Stomach (tissue), 9 donors: ENCODE results near the gene MEPE. TPM values are rescaled to one million over a fixed set of nuclear protein-coding genes. Genes with fewer than 3 reads are reported as not detected.

Source experiments
- DNase-seq, 2 donors: peaks; one replicate each; pipeline versions ENCODE4 v3.0.0 to v3.0.0-alpha.2; 2013 to 2019
- H3K27ac ChIP-seq, 5 donors: fragments of 200-600 bp in 4 of 5; sonication (generic) in 4 of 5; one replicate each; pipeline ENCODE4 v1.5.1; 2013 to 2019; ENCODE audit warnings: mild to moderate bottlenecking in 1 of 5, moderate library complexity in 1 of 5
- H3K27me3 ChIP-seq, 3 donors: fragments of 200-600 bp; sonication (generic); one replicate each; pipeline ENCODE4 v1.5.1; 2017 to 2019; ENCODE audit warnings: mixed run types in 1 of 3
- H3K36me3 ChIP-seq, 4 donors: fragments of 200-600 bp; sonication (generic); 1 replicate in 3 of 4; 2 replicates in 1 of 4; pipeline ENCODE4 v1.5.1; 2016 to 2019
- H3K4me1 ChIP-seq, 4 donors: fragments of 200-600 bp; sonication (generic); one replicate each; pipeline ENCODE4 v1.5.1; 2016 to 2019
- H3K4me3 ChIP-seq, 4 donors: fragments of 200-600 bp; sonication (generic) in 3 of 4; one replicate each; pipeline ENCODE4 v1.5.1; 2016 to 2019; ENCODE audit warnings: mild to moderate bottlenecking in 1 of 4
- H3K9me3 ChIP-seq, 4 donors: fragments of 200-600 bp; sonication (generic); one replicate each; pipeline ENCODE4 v1.5.1; 2016 to 2019
- EP300 ChIP-seq: sonication (generic); formaldehyde crosslinking; IDR thresholded peaks from one replicate; pipeline ENCODE4 v1.6.1; 2017; ENCODE audit warnings: antibody characterized with exemption
- POLR2A ChIP-seq, 4 donors: fragments of 450-650 bp; IDR thresholded peaks; one replicate each; pipeline ENCODE4 v1.6.1; 2016; ENCODE audit warnings: antibody characterized with exemption in 4 of 4, control low read depth in 2 of 4, mild to moderate bottlenecking in 1 of 4, moderate library complexity in 1 of 4
- POLR2AphosphoS5 ChIP-seq, 3 donors: sonication (generic); formaldehyde crosslinking; IDR thresholded peaks; one replicate each; pipeline ENCODE4 v1.6.1; 2016; ENCODE audit warnings: antibody characterized with exemption in 3 of 3
- WGBS, 5 donors: extraction: QIAGEN DNeasy Blood & Tissue Kit in 3 of 5; methylation state at CpG; one replicate each; pipeline versions ENCODE4 v1.1.5 to v1.1.7; 2013 to 2018; 5-methylcytosine and 5-hydroxymethylcytosine counted together
- intact Hi-C: fragments of 100-400 bp; cut with DNase I; formaldehyde crosslinking; loops from one replicate; pipeline ENCODE4 v1.15.1; 2023; ENCODE audit warnings: low total_unique reads
- polyA plus RNA-seq, 3 donors: library from polyadenylated mRNA; stranded (reverse); fragments of 200-250 nt; gene quantifications; one replicate each; pipeline ENCODE4 v1.2.3, GENCODE V29; 2013
- total RNA-seq, 5 donors: library from RNA; depleted of rRNA; stranded (reverse); fragments of >200 nt; gene quantifications; one replicate each; pipeline versions ENCODE4 v1.1.0 to v1.2.3, GENCODE V29; 2014 to 2016
- TF ChIP-seq, protein P1 (sequence below), 7 experiments: fragments of 450-650 bp in 4 of 7; fragments of 200-600 bp in 3 of 7; sonication (generic) in 3 of 7; IDR thresholded peaks; one replicate each; pipeline ENCODE4 v1.5.1; 2016 to 2019; ENCODE audit warnings: antibody characterized with exemption in 7 of 7, control low read depth in 2 of 7, mild to moderate bottlenecking in 1 of 7
- donor health status: healthy with polysubstance abuse.
- donor health status: Bipolar disorder and iron deficiency.
- donor health status: healthy.

MEPE gene
- total and polyA plus RNA-seq, 8 donors = not detected

DNA sequence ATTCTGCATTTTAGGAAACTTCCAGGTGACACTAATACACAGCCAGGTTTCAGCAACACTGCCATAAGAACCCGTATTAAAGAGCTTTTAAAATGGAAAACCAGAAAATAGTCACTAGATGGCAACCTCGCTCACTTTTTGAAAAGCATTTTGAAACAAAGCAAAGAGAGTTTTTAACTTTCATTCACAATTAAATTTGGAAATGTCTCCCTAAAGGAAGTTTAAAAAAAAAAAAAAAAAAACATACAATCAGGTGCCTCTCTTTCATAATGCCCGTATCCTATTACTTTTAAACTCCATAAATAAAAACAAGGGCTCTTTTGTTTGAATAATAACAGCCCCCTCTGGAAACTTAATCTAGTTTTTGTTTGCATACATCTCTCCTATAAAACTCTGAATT is 20.3 kb downstream of the MEPE start:
- 0 to 4% (median 2%) methylated on average over 3 of the region's 3 CpGs for WGBS, 5 donors

GRCh38 chr4:87853891-87854290 is 21.1 kb downstream of the MEPE start:
- H3K9me3 ChIP-seq = no peaks in the 10 kb centered on the region
- TF ChIP-seq, protein P1, sequence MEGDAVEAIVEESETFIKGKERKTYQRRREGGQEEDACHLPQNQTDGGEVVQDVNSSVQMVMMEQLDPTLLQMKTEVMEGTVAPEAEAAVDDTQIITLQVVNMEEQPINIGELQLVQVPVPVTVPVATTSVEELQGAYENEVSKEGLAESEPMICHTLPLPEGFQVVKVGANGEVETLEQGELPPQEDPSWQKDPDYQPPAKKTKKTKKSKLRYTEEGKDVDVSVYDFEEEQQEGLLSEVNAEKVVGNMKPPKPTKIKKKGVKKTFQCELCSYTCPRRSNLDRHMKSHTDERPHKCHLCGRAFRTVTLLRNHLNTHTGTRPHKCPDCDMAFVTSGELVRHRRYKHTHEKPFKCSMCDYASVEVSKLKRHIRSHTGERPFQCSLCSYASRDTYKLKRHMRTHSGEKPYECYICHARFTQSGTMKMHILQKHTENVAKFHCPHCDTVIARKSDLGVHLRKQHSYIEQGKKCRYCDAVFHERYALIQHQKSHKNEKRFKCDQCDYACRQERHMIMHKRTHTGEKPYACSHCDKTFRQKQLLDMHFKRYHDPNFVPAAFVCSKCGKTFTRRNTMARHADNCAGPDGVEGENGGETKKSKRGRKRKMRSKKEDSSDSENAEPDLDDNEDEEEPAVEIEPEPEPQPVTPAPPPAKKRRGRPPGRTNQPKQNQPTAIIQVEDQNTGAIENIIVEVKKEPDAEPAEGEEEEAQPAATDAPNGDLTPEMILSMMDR (IDR thresholded peaks at IDR 0.05) = no peak
- no peak for TF ChIP-seq POLR2AphosphoS5 (IDR thresholded peaks at IDR 0.05)
- TF ChIP-seq EP300 = no peak
- TF ChIP-seq POLR2A (IDR thresholded peaks at IDR 0.05) = no peak
- H3K36me3 ChIP-seq = no peaks in the 10 kb centered on the region
- H3K4me1 ChIP-seq = peaks cover 0 to 7% (median 3%) of the 10 kb centered on the region in 4 donors
- no peak overlapping the region for H3K4me3 ChIP-seq
- intact Hi-C loops = loop anchor here (10.0 kb wide), 2 partner anchors 121 to 351 kb away; partner anchors contain the start of gene SPP1
- H3K27ac ChIP-seq = no peak overlapping the region
- no peak for DNase-seq
- peaks cover 0 to 7% (median 0%) of the 10 kb centered on the region in 3 donors for H3K27me3 ChIP-seq

More for the DNA sequence above, 20.3 kb downstream of the MEPE start:
- H3K9me3 ChIP-seq = no peaks in the 10 kb centered on the region
- peaks cover 0 to 12% (median 7%) of the 10 kb centered on the region in 4 donors for H3K4me1 ChIP-seq
- TF ChIP-seq EP300 = no peak
- TF ChIP-seq, protein P1 (IDR thresholded peaks at IDR 0.05) = peak in 3 of 7 experiments; percentile 18 to 33 (median 19)
- no peaks in the 10 kb centered on the region for H3K36me3 ChIP-seq
- H3K4me3 ChIP-seq = no peak overlapping the region
- intact Hi-C loops = loop anchor here (10.0 kb wide), 2 partner anchors 122 to 352 kb away; partner anchors contain the start of gene SPP1
- DNase-seq = peak in 1 of 2 donors; percentile 79
- H3K27ac ChIP-seq = no peak overlapping the region
- H3K27me3 ChIP-seq = peaks cover 0 to 7% (median 0%) of the 10 kb centered on the region in 3 donors

DNA sequence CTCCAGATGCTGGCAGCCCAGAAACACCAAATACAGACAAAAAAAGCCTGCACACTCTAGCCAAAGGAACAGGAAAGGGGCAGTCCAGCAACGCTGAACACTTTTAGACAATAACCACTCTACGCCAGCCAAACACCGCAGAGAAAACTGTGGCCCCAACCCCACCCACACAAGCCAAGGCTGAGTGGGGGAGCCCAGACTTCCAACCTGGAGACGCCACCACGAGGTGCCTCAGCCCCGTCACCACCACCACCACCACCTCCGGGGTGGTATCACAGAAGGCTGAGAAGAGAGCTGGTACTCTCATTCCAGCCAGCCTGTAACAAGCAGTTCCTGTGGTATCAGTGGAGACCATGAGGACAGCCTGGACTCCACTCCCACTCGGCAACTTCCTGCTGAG is 22.8 kb downstream of the MEPE start:
- H3K4me1 ChIP-seq = no peaks in the 10 kb centered on the region
- 54 to 77% (median 68%) methylated on average over 6 to 8 of the region's 8 CpGs for WGBS, 5 donors
- no peak for DNase-seq
- TF ChIP-seq POLR2AphosphoS5 (IDR thresholded peaks at IDR 0.05) (no peak), POLR2A (IDR thresholded peaks at IDR 0.05) (no peak), EP300 (no peak)
- TF ChIP-seq, protein P1 (IDR thresholded peaks at IDR 0.05) = no peak
- no peaks in the 10 kb centered on the region for H3K36me3 ChIP-seq
- intact Hi-C loops = loop anchor here (10.0 kb wide), 2 partner anchors 119 to 349 kb away; partner anchors contain the start of gene SPP1
- H3K4me3 ChIP-seq = no peak overlapping the region
- H3K27me3 ChIP-seq = peaks cover 0 to 7% (median 0%) of the 10 kb centered on the region in 3 donors
- H3K27ac ChIP-seq = no peak overlapping the region
- H3K9me3 ChIP-seq = no peaks in the 10 kb centered on the region

DNA sequence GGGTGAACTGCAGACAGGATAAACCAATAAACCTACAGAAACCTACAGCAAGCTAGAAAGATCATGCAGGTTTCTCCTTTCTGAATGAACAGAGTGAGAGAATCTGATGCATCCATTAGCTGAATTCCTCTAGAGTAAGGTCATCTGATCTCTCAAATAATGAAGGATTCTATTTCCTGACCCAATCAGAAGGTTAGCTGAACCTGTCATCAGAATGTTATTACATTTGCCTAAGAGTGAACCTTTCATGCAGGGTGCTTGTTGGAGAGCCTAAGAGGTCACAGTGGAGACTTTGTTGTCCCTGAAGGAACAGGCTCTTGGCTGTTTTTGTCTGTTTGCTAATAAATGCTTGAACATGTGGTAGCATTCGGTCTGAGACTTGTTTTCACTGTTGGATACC is 24.0 kb downstream of the MEPE start:
- Histone ChIP-seq H3K27me3 (peaks cover 0 to 7% (median 0%) of the 10 kb centered on the region in 3 donors), H3K36me3 (no peaks in the 10 kb centered on the region), H3K4me1 (no peaks in the 10 kb centered on the region), H3K9me3 (no peaks in the 10 kb centered on the region), H3K4me3 (no peak overlapping the region), H3K27ac (no peak overlapping the region)
- DNase-seq = no peak
- TF ChIP-seq EP300 = no peak
- WGBS, 5 donors = 53 to 75% (median 59%) methylated on average over 1 of the region's 1 CpG
- intact Hi-C loops = loop anchor here (10.0 kb wide), 2 partner anchors 118 to 348 kb away; partner anchors contain the start of gene SPP1

- Histone ChIP-seq H3K4me3 (no peak overlapping the region), H3K9me3 (no peaks in the 10 kb centered on the region), H3K27me3 (peaks cover 0 to 7% (median 0%) of the 10 kb centered on the region in 3 donors), H3K4me1 (no peaks in the 10 kb centered on the region), H3K27ac (no peak overlapping the region), H3K36me3 (no peaks in the 10 kb centered on the region)
- TF ChIP-seq POLR2A (IDR thresholded peaks at IDR 0.05) (no peak), POLR2AphosphoS5 (IDR thresholded peaks at IDR 0.05) (no peak), EP300 (no peak)
- TF ChIP-seq, protein P1 (IDR thresholded peaks at IDR 0.05) = no peak
- 53 to 93% (median 61%) methylated on average over 5 of the region's 5 CpGs for WGBS, 5 donors
- no peak for DNase-seq
- intact Hi-C loops = loop anchor here (10.0 kb wide), 2 partner anchors 117 to 347 kb away; partner anchors contain the start of gene SPP1
These were observed 25.0 kb downstream of the MEPE start for GRCh38 chr4:87857789-87858188.
